ENCODE results near the gene FAM20C. TPM values are rescaled to one million over a fixed set of nuclear protein-coding genes. Genes with fewer than 3 reads are reported as not detected.

Gene FAM20C
- 137 and 144 TPM in 2 replicates for total RNA-seq

DNA sequence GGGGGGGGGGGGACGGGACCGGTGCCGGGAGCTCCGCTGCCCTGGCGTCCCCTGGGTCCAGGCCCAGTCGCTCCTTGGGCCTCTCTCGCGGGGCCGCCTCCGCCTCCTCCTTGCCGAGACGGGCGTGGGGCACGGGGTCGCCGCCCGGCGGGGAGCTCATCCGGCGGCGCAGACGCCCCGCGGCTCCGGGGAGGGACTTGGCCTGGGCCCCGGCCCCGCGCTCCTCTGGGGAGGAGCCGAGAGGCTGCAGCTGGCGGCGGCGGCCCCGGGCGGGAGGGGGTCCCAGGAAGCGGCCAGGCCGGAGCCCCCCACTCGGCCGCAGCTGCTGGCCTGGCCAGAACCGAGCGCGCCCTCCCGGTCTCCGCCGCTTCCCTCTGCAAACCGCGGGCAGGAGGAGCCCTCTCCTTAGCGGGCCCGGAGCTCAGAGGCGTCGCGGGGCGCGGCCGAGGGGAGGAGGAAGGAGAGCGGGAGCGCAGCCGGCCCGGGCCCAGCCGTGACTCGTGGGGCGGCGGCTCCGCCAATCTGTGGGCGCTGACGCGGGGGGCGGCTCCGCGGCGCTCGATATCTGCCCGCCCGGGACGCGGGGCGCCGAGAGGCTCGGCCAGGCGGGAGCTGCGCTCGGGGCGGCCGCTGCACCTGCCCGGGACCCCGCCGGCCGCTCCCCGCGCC lies at the start of gene FAM20C:
Gene FAM20C (plus strand): TSS at position 591 of the 669 bp plus-strand sequence. CDS start 629 bp downstream, outside the sequence.

DNA sequence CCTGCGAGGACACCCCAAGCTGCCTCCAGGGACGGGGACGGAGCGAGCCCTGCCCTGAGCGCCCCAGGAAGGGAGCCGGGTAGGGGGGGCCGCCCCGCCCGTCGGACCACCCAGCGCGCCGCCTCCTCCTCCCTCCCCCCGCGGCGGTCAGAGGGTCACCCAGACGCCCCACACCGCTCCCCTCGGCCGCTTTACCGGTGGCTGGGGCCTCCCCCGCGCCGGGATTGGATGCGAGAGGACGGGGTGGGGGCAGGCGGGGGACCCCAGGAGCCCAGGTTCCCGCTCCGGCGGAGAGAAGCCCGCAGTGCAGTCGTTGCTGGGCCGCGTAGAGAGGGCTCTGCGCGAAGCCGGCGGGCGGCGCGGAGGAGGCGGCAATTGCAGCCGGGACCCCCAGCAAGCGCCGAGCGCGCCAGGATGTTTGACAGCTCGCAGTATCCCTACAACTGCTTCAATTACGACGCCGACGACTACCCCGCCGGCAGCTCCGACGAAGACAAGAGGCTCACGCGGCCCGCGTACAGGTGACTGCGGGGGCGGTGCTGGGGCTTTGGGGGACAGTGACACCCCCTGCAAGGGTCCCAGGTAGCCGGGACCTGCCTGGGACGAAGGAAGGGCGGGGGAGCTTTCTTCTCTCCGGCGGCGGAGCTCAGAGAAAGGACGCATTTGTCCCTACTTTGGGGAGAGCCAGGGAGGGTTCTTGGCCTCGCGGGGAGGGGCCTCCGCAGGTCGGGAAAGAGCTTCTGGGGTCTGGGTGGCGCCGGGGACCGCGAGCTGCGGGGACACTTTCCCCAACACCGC lies 97.6 kb downstream of the FAM20C start, which contains the start of gene FOXL3:
Gene FOXL3 (plus strand): TSS at position 415 of the 798 bp plus-strand sequence. CDS start 0 bp downstream, at position 415.

Other genes starting within 250 kb of the FAM20C start
- gene FOXL3, start 97.6 kb downstream of the FAM20C start, total RNA-seq: not detected in 2 replicates

Data from bronchus fibroblast of lung (primary cell).